ENCODE data around the gene UNKL. TPM values are rescaled to one million over a fixed set of nuclear protein-coding genes. Genes with fewer than 3 reads are reported as not detected.

Gene UNKL
- total RNA-seq, 1 donor from 2014 or later, result 13.4 TPM

- TF ChIP-seq CTCF (IDR thresholded peaks at IDR 0.05; ENCODE audit: borderline replicate concordance), result no peak
- Histone ChIP-seq H3K27me3 (ENCODE audit: low read depth) (no peaks in the 10 kb centered on the region), H3K36me3 (no peaks in the 10 kb centered on the region), H3K9me3 (replicated peaks) (no peaks in the 10 kb centered on the region), H3K4me3 (peak overlapping the region; percentile 62), H3K4me1 (peaks cover 11% of the 10 kb centered on the region), H3K27ac (replicated peaks) (peak overlapping the region; percentile 75)
- DNase-seq, result no peak
- intact Hi-C loops (cut with micrococcal nuclease), result no loop called here
Observed at GRCh38 chr16:1432388-1433262, 18.1 kb upstream of the UNKL start.

GRCh38 chr16:1431497-1432270 is 17.2 kb upstream of the UNKL start:
- no peaks in the 10 kb centered on the region for H3K9me3 ChIP-seq (replicated peaks)
- no peak for DNase-seq
- H3K4me3 ChIP-seq, result peak overlapping the region; percentile 62
- intact Hi-C loops (cut with micrococcal nuclease), result no loop called here
- H3K27ac ChIP-seq (replicated peaks), result peak overlapping the region; percentile 75
- no peak for TF ChIP-seq CTCF (IDR thresholded peaks at IDR 0.05; ENCODE audit: borderline replicate concordance)
- H3K4me1 ChIP-seq, result peaks cover 11% of the 10 kb centered on the region
- no peaks in the 10 kb centered on the region for H3K27me3 ChIP-seq (ENCODE audit: low read depth)
- no peaks in the 10 kb centered on the region for H3K36me3 ChIP-seq

- intact Hi-C loops (cut with micrococcal nuclease), result no loop called here
- H3K4me1 ChIP-seq, result peaks cover 11% of the 10 kb centered on the region
- no peak for DNase-seq
- no peaks in the 10 kb centered on the region for H3K9me3 ChIP-seq (replicated peaks)
- H3K27ac ChIP-seq (replicated peaks), result peak within 1 kb of the TSS; percentile 75
- no peaks in the 10 kb centered on the region for H3K36me3 ChIP-seq
- H3K27me3 ChIP-seq (ENCODE audit: low read depth), result no peaks in the 10 kb centered on the region
- peak within 1 kb of the TSS; percentile 62 for H3K4me3 ChIP-seq
- no peak for TF ChIP-seq CTCF (IDR thresholded peaks at IDR 0.05; ENCODE audit: borderline replicate concordance)
Observed at GRCh38 chr16:1430759-1431496, 16.4 kb upstream of the UNKL start, which contains the start of gene PERCC1. Gene PERCC1 (plus strand): TSS chr16:1431078. CDS start chr16:1432594, 1,516 bp downstream.

GRCh38 chr16:1430214-1430758 is 15.8 kb upstream of the UNKL start:
- no peak overlapping the region for H3K4me3 ChIP-seq
- H3K9me3 ChIP-seq (replicated peaks), result no peaks in the 10 kb centered on the region
- intact Hi-C loops (cut with micrococcal nuclease), result no loop called here
- H3K27ac ChIP-seq (replicated peaks), result no peak overlapping the region
- DNase-seq, result no peak
- H3K4me1 ChIP-seq, result peaks cover 11% of the 10 kb centered on the region
- TF ChIP-seq CTCF (IDR thresholded peaks at IDR 0.05; ENCODE audit: borderline replicate concordance), result no peak
- H3K27me3 ChIP-seq (ENCODE audit: low read depth), result no peaks in the 10 kb centered on the region
- H3K36me3 ChIP-seq, result no peaks in the 10 kb centered on the region

GRCh38 chr16:1429631-1430030 is 15.1 kb upstream of the UNKL start:
- Histone ChIP-seq H3K4me1 (peaks cover 11% of the 10 kb centered on the region), H3K27me3 (ENCODE audit: low read depth) (no peaks in the 10 kb centered on the region), H3K9me3 (replicated peaks) (no peaks in the 10 kb centered on the region), H3K4me3 (no peak overlapping the region), H3K36me3 (no peaks in the 10 kb centered on the region), H3K27ac (replicated peaks) (no peak overlapping the region)
- intact Hi-C loops (cut with micrococcal nuclease), result no loop called here
- TF ChIP-seq CTCF (IDR thresholded peaks at IDR 0.05; ENCODE audit: borderline replicate concordance), result no peak
- DNase-seq, result no peak

Data from left ventricle myocardium inferior (tissue), 1 donor.